DMS114 treated with DMSO at 0.1 percent for 48 hours (cell line): ENCODE measurements around the gene COL4A6.

Source experiments
- DNase-seq: peaks from one replicate; lab custom pipeline; 2025; ENCODE audit not compliant: unreplicated experiment; lab: John Stamatoyannopoulos, UW

The COL4A6 gene

GRCh38 chrX:108332281-108332680, 105.9 kb downstream of the COL4A6 start:
- no peak for DNase-seq

GRCh38 chrX:108331126-108331909, 106.9 kb downstream of the COL4A6 start:
- DNase-seq = no peak

DNA sequence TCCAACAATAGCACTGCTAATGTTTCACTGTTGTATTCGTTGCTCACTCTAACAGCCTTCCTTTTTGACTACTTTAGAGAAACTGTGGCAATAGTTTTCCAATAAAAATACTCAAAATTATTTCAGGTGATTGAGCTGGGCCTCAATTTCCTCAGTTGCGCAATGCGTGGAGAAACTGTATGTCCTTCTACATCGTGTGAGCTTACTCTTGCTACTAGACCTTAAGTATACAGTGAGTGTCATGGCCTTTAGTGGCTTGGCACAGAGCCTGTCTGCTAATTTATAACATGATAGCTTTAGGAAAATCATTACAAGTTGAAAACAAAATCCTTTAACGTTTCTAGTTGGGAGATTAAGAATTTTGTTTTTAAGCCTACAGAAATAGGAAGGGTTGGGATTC, 114.5 kb downstream of the COL4A6 start:
- no peak for DNase-seq

- DNase-seq = no peak
Measured at GRCh38 chrX:108322234-108322633, 116.0 kb downstream of the COL4A6 start.

- no peak for DNase-seq
Measured at GRCh38 chrX:108316456-108316855, 121.8 kb downstream of the COL4A6 start.

DNA sequence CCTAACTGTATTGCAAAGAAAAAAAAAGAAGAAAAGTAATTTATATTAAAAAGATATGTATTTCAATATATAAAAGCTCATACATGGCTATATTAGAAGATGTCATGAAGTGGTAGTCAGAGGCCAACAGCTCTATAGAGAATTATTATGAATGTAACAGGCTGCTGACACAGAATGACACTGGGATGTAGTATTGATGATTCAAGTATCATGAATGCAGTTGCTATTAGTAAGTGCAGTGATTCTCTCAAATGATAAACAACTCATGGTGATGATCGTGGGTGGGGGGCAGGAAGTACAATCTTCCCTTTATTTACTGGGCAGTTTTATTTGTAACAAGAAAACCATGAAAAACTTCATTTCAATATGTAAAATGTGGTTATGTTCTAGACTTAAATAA, 124.6 kb downstream of the COL4A6 start:
- no peak for DNase-seq

GRCh38 chrX:108312957-108313356, 125.3 kb downstream of the COL4A6 start:
- DNase-seq = no peak

DNA sequence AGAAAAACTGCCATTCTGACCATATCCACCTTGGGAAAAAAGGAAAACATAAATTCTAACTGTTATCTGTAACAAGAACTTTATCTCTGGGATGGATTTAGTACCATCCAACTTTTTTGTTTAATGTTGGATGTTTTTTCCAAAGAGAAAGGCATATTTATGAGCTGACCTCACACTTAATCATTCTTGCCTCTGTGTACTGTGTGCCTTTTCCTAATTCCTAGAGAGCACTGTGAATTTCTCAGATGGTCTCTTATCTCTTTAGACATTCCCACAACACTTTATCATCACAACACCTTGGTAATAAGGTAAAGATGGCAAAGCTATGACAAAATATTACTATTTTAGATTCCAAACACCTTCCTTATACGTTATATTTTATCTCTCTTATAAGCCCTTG, 126.2 kb downstream of the COL4A6 start:
- no peak for DNase-seq

GRCh38 chrX:108310506-108310905, 127.7 kb downstream of the COL4A6 start:
- DNase-seq = no peak

GRCh38 chrX:108309144-108309543, 129.1 kb downstream of the COL4A6 start:
- DNase-seq = no peak

DNA sequence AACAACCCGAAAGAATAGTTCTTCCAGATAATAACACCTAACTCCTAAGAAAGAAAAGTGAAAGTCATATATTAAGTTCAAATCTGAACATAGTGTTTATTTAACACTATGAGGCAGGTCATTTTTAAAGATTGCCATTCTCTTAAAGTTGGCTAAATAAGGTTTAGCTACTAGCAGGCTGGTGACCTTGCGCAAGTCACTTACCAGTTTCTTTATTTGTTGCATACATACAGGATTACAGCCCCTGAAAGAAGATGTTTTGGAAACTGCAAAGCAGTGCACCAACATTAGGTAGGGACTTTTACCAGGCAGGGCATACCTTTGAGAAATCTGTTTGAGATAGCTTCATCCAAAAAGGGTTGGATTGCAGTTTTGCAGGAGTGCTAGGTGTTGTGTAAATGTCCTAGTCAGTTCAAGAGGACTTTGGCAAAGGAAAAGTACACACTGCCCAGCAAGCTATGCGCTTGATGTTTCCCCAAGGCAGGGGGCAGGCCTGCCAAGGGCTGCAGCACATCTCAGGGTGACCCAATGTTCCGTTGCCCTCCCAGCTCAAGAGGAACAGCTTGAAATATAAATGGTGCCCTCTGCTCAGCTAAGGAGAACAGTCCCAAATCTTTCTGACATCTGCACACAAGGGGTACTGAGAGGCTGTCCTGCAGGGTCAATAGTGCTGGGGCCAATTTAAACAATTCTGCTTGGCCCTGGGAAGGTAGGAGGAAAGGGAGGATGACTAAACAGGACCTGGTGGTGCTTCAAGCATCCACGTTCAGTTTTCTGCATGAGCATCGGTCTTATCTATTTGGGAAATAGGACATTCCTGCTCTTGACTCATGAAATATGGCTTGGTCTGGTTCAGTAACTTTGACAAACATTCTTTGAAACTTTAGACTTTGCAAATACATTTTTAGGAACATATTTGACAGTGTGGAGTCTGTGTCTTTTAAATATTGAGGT, 130.8 kb downstream of the COL4A6 start:
- DNase-seq = no peak

- no peak for DNase-seq
Measured at GRCh38 chrX:108306086-108306485, 132.1 kb downstream of the COL4A6 start.

GRCh38 chrX:108304757-108305156, 133.5 kb downstream of the COL4A6 start:
- DNase-seq = no peak

DNA sequence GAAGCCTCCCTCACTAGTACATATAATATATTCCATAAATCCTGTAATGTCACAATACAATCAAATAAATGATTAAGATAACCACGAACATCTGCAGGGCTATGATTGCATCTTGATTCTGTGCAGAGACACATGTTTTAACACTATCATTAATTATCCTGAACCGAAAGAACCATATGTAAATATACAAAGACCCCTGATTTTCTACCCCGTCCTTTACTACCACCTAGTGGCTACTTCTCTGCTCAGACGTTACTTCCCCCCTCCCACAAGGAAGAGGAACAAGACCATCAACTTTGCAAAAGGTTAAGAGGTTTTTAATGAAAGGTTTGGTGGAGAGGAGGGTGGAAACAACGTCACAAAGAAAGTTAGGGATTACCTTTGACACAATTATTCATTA, 134.0 kb downstream of the COL4A6 start:
- DNase-seq = peak; percentile 15

- no peak for DNase-seq
Measured at GRCh38 chrX:108303682-108304081, 134.5 kb downstream of the COL4A6 start.

DNA sequence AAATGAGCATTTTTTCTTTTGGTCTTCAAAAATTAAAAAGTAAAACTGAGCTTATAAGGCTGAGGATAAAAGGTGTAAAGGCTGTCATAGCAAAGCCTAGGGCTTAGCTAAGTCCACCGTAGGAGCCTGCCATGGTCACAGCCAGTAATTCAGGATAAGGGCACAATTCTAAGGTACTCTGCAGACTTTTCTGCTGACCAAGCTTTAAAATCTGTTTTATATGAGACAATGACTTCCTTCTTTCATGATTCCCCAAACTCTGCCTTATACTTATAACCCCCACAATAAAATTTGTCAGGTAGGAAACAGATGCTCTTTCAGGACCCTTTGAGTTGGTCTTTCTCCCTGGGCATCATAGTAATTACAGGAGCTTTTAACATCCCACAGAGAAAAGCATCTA, 138.5 kb downstream of the COL4A6 start:
- no peak for DNase-seq

DNA sequence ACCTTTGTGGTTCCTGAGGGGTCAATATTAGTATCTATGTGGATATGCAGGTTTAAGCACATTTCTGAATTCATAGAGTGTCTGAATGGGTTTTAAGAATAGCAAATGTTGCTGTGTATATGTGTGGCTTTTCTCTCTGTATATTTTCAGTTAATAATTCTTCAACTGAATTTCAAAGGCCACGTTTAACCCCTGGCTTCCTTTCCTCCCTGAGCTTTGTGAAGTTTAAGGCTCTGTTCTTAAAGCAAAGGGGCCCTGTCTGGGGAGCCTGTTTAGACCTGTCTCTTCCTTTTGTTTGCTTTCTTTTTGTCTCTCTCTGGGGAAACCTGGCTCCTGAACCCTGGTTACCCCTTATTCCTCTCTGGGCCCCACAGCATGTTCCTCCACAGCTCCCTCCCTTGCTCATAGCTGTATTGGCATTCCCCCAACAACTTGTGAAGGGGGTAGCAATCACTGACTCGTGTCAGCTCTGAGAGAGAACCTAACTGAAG, 139.1 kb downstream of the COL4A6 start:
- no peak for DNase-seq

GRCh38 chrX:108298165-108298602, 140.0 kb downstream of the COL4A6 start:
- DNase-seq = no peak

DNA sequence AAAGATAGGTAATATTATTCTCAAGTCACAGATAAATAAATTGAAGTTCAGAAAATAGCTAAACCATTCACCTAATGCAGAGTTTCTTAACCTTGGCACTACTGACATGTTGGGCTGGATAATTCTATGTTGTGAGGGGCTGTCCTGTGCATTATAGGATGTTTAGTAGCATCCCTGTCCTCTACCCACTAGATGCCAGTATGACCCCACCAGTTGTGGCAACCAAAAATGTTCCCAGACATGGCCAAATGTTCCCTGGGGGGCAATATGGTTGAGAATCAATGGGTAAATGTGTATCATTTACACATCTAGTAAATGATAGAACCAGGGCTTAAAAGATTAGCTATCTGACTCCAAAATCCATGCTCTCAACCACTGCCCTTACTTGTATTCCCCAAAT, 140.9 kb downstream of the COL4A6 start:
- no peak for DNase-seq

DNA sequence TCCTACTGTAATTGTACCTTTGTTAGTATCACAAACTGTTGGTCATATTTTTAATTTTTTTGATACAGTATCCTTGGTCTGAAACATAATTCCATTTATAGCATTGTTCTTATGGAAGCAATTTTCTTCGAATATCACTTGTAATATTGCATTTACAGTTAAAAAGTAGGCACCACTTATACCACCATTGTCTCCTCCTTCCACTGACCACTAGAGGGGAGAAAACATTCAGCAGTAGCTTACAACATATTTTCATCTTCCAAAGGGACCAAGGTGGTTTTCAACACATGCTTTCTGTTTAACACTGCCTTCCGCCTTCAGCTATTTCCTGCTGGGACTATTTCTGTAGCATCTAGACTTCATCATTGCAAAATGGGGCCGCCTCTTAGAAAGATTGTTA, 146.2 kb downstream of the COL4A6 start:
- no peak for DNase-seq

- DNase-seq = no peak
Measured at GRCh38 chrX:108285918-108286317, 152.3 kb downstream of the COL4A6 start.

- DNase-seq = no peak
Measured at GRCh38 chrX:108285356-108285755, 152.9 kb downstream of the COL4A6 start.
